Right atrium auricular region (tissue), 2 donors: ENCODE measurements around the gene TM9SF4. TPM values are rescaled to one million over a fixed set of nuclear protein-coding genes. Genes with fewer than 3 reads are reported as not detected.

Source experiments
- DNase-seq: peaks from one replicate; pipeline ENCODE4 v3.0.0-alpha.2; 2019; ENCODE audit warnings: low spot score
- H3K27ac ChIP-seq, 2 donors: fragments of 200-600 bp; sonication (generic); 1 replicate in 1 of 2; 2 replicates in 1 of 2; pipeline ENCODE4 v1.5.1; 2016 to 2019
- H3K27me3 ChIP-seq, 2 donors: fragments of 200-600 bp; sonication (generic); one replicate each; pipeline versions ENCODE4 v1.5.1 to v1.6.0; 2017 to 2019
- H3K36me3 ChIP-seq: fragments of 200-600 bp; sonication (generic); one replicate; pipeline ENCODE4 v1.5.1; 2016
- H3K4me1 ChIP-seq, 2 donors: fragments of 200-600 bp; sonication (generic); one replicate each; pipeline versions ENCODE4 v1.5.1 to v1.6.0; 2017 to 2019
- H3K4me3 ChIP-seq, 2 donors: fragments of 200-600 bp; sonication (generic); 1 replicate in 1 of 2; 2 replicates in 1 of 2; pipeline ENCODE4 v1.5.1; 2017 to 2019; ENCODE audit warnings: mild to moderate bottlenecking in 1 of 2, moderate library complexity in 1 of 2
- H3K9me3 ChIP-seq, 2 donors: fragments of 200-600 bp; sonication (generic); one replicate each; pipeline ENCODE4 v1.5.1; 2019
- CTCF ChIP-seq, 2 donors: fragments of 200-600 bp; sonication (generic); IDR thresholded peaks; one replicate each; pipeline ENCODE4 v1.5.1; 2019; ENCODE audit warnings: antibody characterized with exemption in 2 of 2
- total RNA-seq, 2 donors: library from RNA; depleted of rRNA; stranded (reverse); fragments of >200 nt; gene quantifications; one replicate each; pipeline ENCODE4 v1.1.0, GENCODE V29; 2016

The TM9SF4 gene
- total RNA-seq, 2 donors from 2014 or later: 28.5 to 30.6 TPM

- no peak for DNase-seq
- Histone ChIP-seq H3K27ac (no peak overlapping the region), H3K36me3 (peaks cover 5% of the 10 kb centered on the region), H3K4me3 (no peak overlapping the region), H3K27me3 (no peaks in the 10 kb centered on the region), H3K9me3 (no peaks in the 10 kb centered on the region), H3K4me1 (peaks cover 0 to 20% of the 10 kb centered on the region in 2 donors)
- no peak for TF ChIP-seq CTCF (IDR thresholded peaks at IDR 0.05)
Measured at GRCh38 chr20:32209850-32210605, 100.5 kb downstream of the TM9SF4 start.

GRCh38 chr20:32213870-32214269 is 104.4 kb downstream of the TM9SF4 start:
- Histone ChIP-seq H3K4me1 (no peaks in the 10 kb centered on the region), H3K27me3 (no peaks in the 10 kb centered on the region), H3K36me3 (peaks cover 40% of the 10 kb centered on the region), H3K27ac (no peak overlapping the region), H3K4me3 (no peak overlapping the region), H3K9me3 (no peaks in the 10 kb centered on the region)
- no peak for DNase-seq
- TF ChIP-seq CTCF (IDR thresholded peaks at IDR 0.05): no peak

GRCh38 chr20:32215147-32215546 is 105.6 kb downstream of the TM9SF4 start:
- no peak for TF ChIP-seq CTCF (IDR thresholded peaks at IDR 0.05)
- Histone ChIP-seq H3K27ac (no peak overlapping the region), H3K27me3 (no peaks in the 10 kb centered on the region), H3K36me3 (peaks cover 48% of the 10 kb centered on the region), H3K4me1 (no peaks in the 10 kb centered on the region), H3K9me3 (no peaks in the 10 kb centered on the region), H3K4me3 (no peak overlapping the region)
- no peak for DNase-seq

GRCh38 chr20:32215729-32216128 is 106.2 kb downstream of the TM9SF4 start:
- no peak for DNase-seq
- Histone ChIP-seq H3K9me3 (no peaks in the 10 kb centered on the region), H3K27me3 (no peaks in the 10 kb centered on the region), H3K4me1 (no peaks in the 10 kb centered on the region), H3K27ac (no peak overlapping the region), H3K36me3 (peaks cover 54% of the 10 kb centered on the region), H3K4me3 (no peak overlapping the region)
- no peak for TF ChIP-seq CTCF (IDR thresholded peaks at IDR 0.05)

- no peak overlapping the region for H3K27ac ChIP-seq
- H3K27me3 ChIP-seq: no peaks in the 10 kb centered on the region
- H3K36me3 ChIP-seq: peaks cover 60% of the 10 kb centered on the region
- H3K9me3 ChIP-seq: no peaks in the 10 kb centered on the region
- no peaks in the 10 kb centered on the region for H3K4me1 ChIP-seq
- no peak for TF ChIP-seq CTCF (IDR thresholded peaks at IDR 0.05)
- no peak overlapping the region for H3K4me3 ChIP-seq
- DNase-seq: no peak
Measured at GRCh38 chr20:32216179-32217142, 106.9 kb downstream of the TM9SF4 start.

Other genes starting within 250 kb of the TM9SF4 start
- 10 to 100 TPM in 1 of 2 donors, 1 to 10 TPM in 1; 8.8 to 11.6 TPM for gene DUSP15, start 239.2 kb upstream of the TM9SF4 start, total RNA-seq
- not detected for gene TTLL9, start 239.1 kb upstream of the TM9SF4 start, total RNA-seq
- gene PDRG1, start 157.7 kb upstream of the TM9SF4 start, total RNA-seq: 1 to 10 TPM; 4.9 to 5.7 TPM
- not detected for gene XKR7, start 141.6 kb upstream of the TM9SF4 start, total RNA-seq
- gene CCM2L, start 99.3 kb upstream of the TM9SF4 start, total RNA-seq: 1 to 10 TPM; 6.0 to 8.1 TPM
- gene HCK, start 57.5 kb upstream of the TM9SF4 start, total RNA-seq: 1 to 10 TPM; 2.3 to 9.2 TPM
- gene PLAGL2, start 98.0 kb downstream of the TM9SF4 start, total RNA-seq: 1 to 10 TPM; 7.0 to 8.1 TPM
- gene POFUT1, start 98.2 kb downstream of the TM9SF4 start, total RNA-seq: 10 to 100 TPM; 26.8 to 31.6 TPM
- 10 to 100 TPM; 10.7 to 16.4 TPM for gene KIF3B, start 167.9 kb downstream of the TM9SF4 start, total RNA-seq
- 10 to 100 TPM; 15.9 to 30.5 TPM for gene ASXL1, start 248.6 kb downstream of the TM9SF4 start, total RNA-seq